ENCODE measurements around the gene KIAA0753. TPM values are rescaled to one million over a fixed set of nuclear protein-coding genes. Genes with fewer than 3 reads are reported as not detected.

The KIAA0753 gene
- total RNA-seq, 1 experiment from 2014 or later = 18.3 TPM

- ChIA-PET RAD21 (ENCODE audit: low non-redundant PET in 1 of 2, low total read pairs in 2 of 2, uncharacterized antibody in 2 of 2, unreplicated experiment in 2 of 2) (no interaction called here), CTCF (no interaction called here), POLR2A (interaction anchor here (0.5 kb wide), 1 partner anchor 26 kb away, joined by 6 read pairs; no protein-coding TSS in a partner anchor)
- no peaks in the 10 kb centered on the region for H4K20me1 ChIP-seq (ENCODE audit: insufficient read depth)
- H3K79me2 ChIP-seq (ENCODE audit: insufficient read depth, low read length) = no peaks in the 10 kb centered on the region
- H3K4me2 ChIP-seq (ENCODE audit: low read length) = no peak overlapping the region
- no peak overlapping the region for H3K4me3 ChIP-seq (replicated peaks in 1 of 2; ENCODE audit: low read depth in 1 of 2, low read length in 2 of 2)
- H3K4me1 ChIP-seq (ENCODE audit: control insufficient read depth in 1 of 2, insufficient read depth in 2 of 2, low read length in 2 of 2) = no peaks in the 10 kb centered on the region
- no peak for TF ChIP-seq ZFX (IDR thresholded peaks at IDR 0.05)
- no peak for TF ChIP-seq JUND (IDR thresholded peaks at IDR 0.05)
- no peak for TF ChIP-seq CEBPB (IDR thresholded peaks at IDR 0.05; ENCODE audit: low read depth)
- TF ChIP-seq EGR1 (IDR thresholded peaks at IDR 0.05; ENCODE audit: low read depth) = no peak
- no peak for TF ChIP-seq SRF (IDR thresholded peaks at IDR 0.05; ENCODE audit: low read depth)
- TF ChIP-seq, protein P1, sequence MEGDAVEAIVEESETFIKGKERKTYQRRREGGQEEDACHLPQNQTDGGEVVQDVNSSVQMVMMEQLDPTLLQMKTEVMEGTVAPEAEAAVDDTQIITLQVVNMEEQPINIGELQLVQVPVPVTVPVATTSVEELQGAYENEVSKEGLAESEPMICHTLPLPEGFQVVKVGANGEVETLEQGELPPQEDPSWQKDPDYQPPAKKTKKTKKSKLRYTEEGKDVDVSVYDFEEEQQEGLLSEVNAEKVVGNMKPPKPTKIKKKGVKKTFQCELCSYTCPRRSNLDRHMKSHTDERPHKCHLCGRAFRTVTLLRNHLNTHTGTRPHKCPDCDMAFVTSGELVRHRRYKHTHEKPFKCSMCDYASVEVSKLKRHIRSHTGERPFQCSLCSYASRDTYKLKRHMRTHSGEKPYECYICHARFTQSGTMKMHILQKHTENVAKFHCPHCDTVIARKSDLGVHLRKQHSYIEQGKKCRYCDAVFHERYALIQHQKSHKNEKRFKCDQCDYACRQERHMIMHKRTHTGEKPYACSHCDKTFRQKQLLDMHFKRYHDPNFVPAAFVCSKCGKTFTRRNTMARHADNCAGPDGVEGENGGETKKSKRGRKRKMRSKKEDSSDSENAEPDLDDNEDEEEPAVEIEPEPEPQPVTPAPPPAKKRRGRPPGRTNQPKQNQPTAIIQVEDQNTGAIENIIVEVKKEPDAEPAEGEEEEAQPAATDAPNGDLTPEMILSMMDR (IDR thresholded peaks at IDR 0.05 in 2 of 3, conservative IDR thresholded peaks at IDR 0.05 in 1 of 3; ENCODE audit: borderline replicate concordance in 1 of 3, insufficient read depth in 1 of 3, low read depth in 2 of 3, low read length in 2 of 3) = no peak
- TF ChIP-seq, protein P2, sequence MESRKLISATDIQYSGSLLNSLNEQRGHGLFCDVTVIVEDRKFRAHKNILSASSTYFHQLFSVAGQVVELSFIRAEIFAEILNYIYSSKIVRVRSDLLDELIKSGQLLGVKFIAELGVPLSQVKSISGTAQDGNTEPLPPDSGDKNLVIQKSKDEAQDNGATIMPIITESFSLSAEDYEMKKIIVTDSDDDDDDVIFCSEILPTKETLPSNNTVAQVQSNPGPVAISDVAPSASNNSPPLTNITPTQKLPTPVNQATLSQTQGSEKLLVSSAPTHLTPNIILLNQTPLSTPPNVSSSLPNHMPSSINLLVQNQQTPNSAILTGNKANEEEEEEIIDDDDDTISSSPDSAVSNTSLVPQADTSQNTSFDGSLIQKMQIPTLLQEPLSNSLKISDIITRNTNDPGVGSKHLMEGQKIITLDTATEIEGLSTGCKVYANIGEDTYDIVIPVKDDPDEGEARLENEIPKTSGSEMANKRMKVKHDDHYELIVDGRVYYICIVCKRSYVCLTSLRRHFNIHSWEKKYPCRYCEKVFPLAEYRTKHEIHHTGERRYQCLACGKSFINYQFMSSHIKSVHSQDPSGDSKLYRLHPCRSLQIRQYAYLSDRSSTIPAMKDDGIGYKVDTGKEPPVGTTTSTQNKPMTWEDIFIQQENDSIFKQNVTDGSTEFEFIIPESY (IDR thresholded peaks at IDR 0.05; ENCODE audit: extremely low read depth, insufficient replicate concordance, low read length) = no peak
- TF ChIP-seq EZH2 (IDR thresholded peaks at IDR 0.05) = no peak
- intact Hi-C loops (cut with micrococcal nuclease) = no loop called here
- no peak overlapping the region for H2AFZ ChIP-seq (ENCODE audit: low read depth, low read length, poor library complexity, severe bottlenecking)
- H3K36me3 ChIP-seq (ENCODE audit: control insufficient read depth in 1 of 2, insufficient read depth in 2 of 2, low read length in 2 of 2) = peaks cover 34 to 48% of the 10 kb centered on the region in 2 experiments
- no peak overlapping the region for H3K9ac ChIP-seq (ENCODE audit: low read length)
- no peaks in the 10 kb centered on the region for H3K27me3 ChIP-seq (ENCODE audit: insufficient read depth, low read length)
- no TSS peak for BruUV-seq (replicated peaks)
- no peaks in the 10 kb centered on the region for H3K9me2 ChIP-seq (ENCODE audit: insufficient read depth)
- H3K27ac ChIP-seq (ENCODE audit: low read depth, low read length) = no peak overlapping the region
- DNase-seq (ENCODE audit: low read depth, low spot score) = no peak
- no peaks in the 10 kb centered on the region for H3K9me3 ChIP-seq (ENCODE audit: control insufficient read depth in 1 of 2, insufficient read depth in 1 of 2, low read depth in 1 of 2, low read length in 2 of 2)
- no peak for ATAC-seq
Observed at GRCh38 chr17:6587310-6587709, 53.2 kb downstream of the KIAA0753 start.
